Esophagus squamous epithelium (tissue), 5 donors: ENCODE measurements around the gene ALG9. TPM values are rescaled to one million over a fixed set of nuclear protein-coding genes. Genes with fewer than 3 reads are reported as not detected.

Source experiments
- DNase-seq: peaks from one replicate; lab custom pipeline; 2025; lab: John Stamatoyannopoulos, UW
- H3K27ac ChIP-seq, 4 donors: fragments of 200-600 bp; sonication (generic); one replicate each; pipeline ENCODE4 v1.5.1; 2016 to 2019; ENCODE audit warnings: mild to moderate bottlenecking in 1 of 4
- H3K27me3 ChIP-seq, 4 donors: fragments of 200-600 bp; sonication (generic); 1 replicate in 3 of 4; 2 replicates in 1 of 4; pipeline versions ENCODE4 v1.5.1 to v1.6.0; 2017 to 2021; ENCODE audit warnings: antibody characterized with exemption in 1 of 4
- H3K36me3 ChIP-seq, 3 donors: fragments of 200-600 bp; sonication (generic); one replicate each; pipeline ENCODE4 v1.5.1; 2016 to 2019
- H3K4me1 ChIP-seq, 3 donors: fragments of 200-600 bp; sonication (generic); one replicate each; pipeline ENCODE4 v1.5.1; 2017 to 2019
- H3K4me3 ChIP-seq, 4 donors: fragments of 200-600 bp; sonication (generic); 1 replicate in 3 of 4; 2 replicates in 1 of 4; pipeline ENCODE4 v1.5.1; 2016 to 2019; ENCODE audit warnings: mild to moderate bottlenecking in 2 of 4, moderate library complexity in 1 of 4
- H3K9me3 ChIP-seq, 3 donors: fragments of 200-600 bp; sonication (generic); one replicate each; pipeline ENCODE4 v1.5.1; 2016 to 2019
- CTCF ChIP-seq, 6 experiments: fragments of 450-650 bp in 4 of 6; fragments of 200-600 bp in 2 of 6; sonication (generic) in 2 of 6; IDR thresholded peaks; one replicate each; pipeline ENCODE4 v1.5.1; 2016 to 2019; ENCODE audit warnings: antibody characterized with exemption in 6 of 6, mild to moderate bottlenecking in 4 of 6, moderate library complexity in 4 of 6
- POLR2A ChIP-seq, 4 donors: fragments of 450-650 bp; IDR thresholded peaks; one replicate each; pipeline ENCODE4 v1.6.1; 2017; ENCODE audit warnings: antibody characterized with exemption in 4 of 4, mild to moderate bottlenecking in 4 of 4, moderate library complexity in 3 of 4
- WGBS, 2 donors: methylation state at CpG; one replicate each; pipeline ENCODE4 v1.1.5; 2018; 5-methylcytosine and 5-hydroxymethylcytosine counted together
- intact Hi-C: fragments of 100-400 bp; cut with DNase I; formaldehyde crosslinking; loops from one replicate; pipeline ENCODE4 v1.15.0; 2022
- total RNA-seq, 4 donors: library from RNA; depleted of rRNA; stranded (reverse); fragments of >200 nt; gene quantifications; one replicate each; pipeline ENCODE4 v1.1.0, GENCODE V29; 2016
- donor health status: DM: yes; HTN: yes; CAD: no.

ALG9 gene
- total RNA-seq, 4 donors from 2014 or later, result 18.7 to 29.4 (median 21.8) TPM

- no peak for TF ChIP-seq POLR2A (IDR thresholded peaks at IDR 0.05)
- no peak for TF ChIP-seq CTCF (IDR thresholded peaks at IDR 0.05)
- intact Hi-C loops, result no loop called here
- Histone ChIP-seq H3K27me3 (no peaks in the 10 kb centered on the region), H3K36me3 (peaks cover 0 to 96% (median 17%) of the 10 kb centered on the region in 3 donors), H3K27ac (no peak overlapping the region), H3K4me3 (no peak overlapping the region), H3K9me3 (no peaks in the 10 kb centered on the region), H3K4me1 (peaks cover 3 to 25% (median 4%) of the 10 kb centered on the region in 3 donors)
- no peak for DNase-seq
- 72 to 73% methylated on average over 5 of the region's 5 CpGs for WGBS, 2 donors
Observed at GRCh38 chr11:111759778-111760407, 111.5 kb downstream of the ALG9 start.

GRCh38 chr11:111759376-111759775 is 112.0 kb downstream of the ALG9 start:
- Histone ChIP-seq H3K27me3 (no peaks in the 10 kb centered on the region), H3K27ac (no peak overlapping the region), H3K4me3 (no peak overlapping the region), H3K9me3 (no peaks in the 10 kb centered on the region), H3K4me1 (peaks cover 0 to 20% (median 0%) of the 10 kb centered on the region in 3 donors), H3K36me3 (peaks cover 0 to 100% (median 17%) of the 10 kb centered on the region in 3 donors)
- intact Hi-C loops, result no loop called here
- no peak for TF ChIP-seq POLR2A (IDR thresholded peaks at IDR 0.05)
- TF ChIP-seq CTCF (IDR thresholded peaks at IDR 0.05), result no peak
- DNase-seq, result no peak

- Histone ChIP-seq H3K9me3 (no peaks in the 10 kb centered on the region), H3K36me3 (peaks cover 0 to 100% (median 34%) of the 10 kb centered on the region in 3 donors), H3K27me3 (no peaks in the 10 kb centered on the region), H3K27ac (no peak overlapping the region), H3K4me1 (no peaks in the 10 kb centered on the region), H3K4me3 (no peak overlapping the region)
- no peak for DNase-seq
- intact Hi-C loops, result no loop called here
- TF ChIP-seq POLR2A (IDR thresholded peaks at IDR 0.05) (no peak), CTCF (IDR thresholded peaks at IDR 0.05) (no peak)
- 94% methylated on average over 6 of the region's 6 CpGs; no CpG with 5 or more reads in 1 of the 2 donors for WGBS, 2 donors
Observed at GRCh38 chr11:111756097-111756496, 115.3 kb downstream of the ALG9 start.

DNA sequence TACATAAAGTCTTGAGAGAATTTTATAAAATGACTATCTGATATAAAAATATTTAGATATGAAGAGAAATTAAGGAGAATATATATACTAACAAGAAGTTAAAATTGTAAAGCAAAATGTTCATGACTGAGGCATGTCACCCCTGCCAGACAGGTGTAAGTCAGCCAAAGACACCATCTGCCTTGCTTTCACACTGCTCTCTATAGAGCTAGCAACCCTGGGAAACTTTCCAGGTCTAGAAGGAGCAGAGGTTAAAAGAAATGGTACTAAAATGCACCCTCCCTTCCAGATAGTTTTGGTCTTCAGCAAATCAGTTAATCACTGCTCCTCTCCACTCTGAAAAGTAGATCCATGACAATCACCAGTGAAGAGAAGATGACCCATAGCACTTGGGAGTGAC is 121.7 kb downstream of the ALG9 start:
- H3K9me3 ChIP-seq, result no peaks in the 10 kb centered on the region
- H3K27ac ChIP-seq, result no peak overlapping the region
- H3K36me3 ChIP-seq, result peaks cover 0 to 100% (median 20%) of the 10 kb centered on the region in 3 donors
- no peak overlapping the region for H3K4me3 ChIP-seq
- H3K4me1 ChIP-seq, result peaks cover 0 to 13% (median 0%) of the 10 kb centered on the region in 3 donors
- intact Hi-C loops, result no loop called here
- TF ChIP-seq CTCF (IDR thresholded peaks at IDR 0.05), result no peak
- no peak for TF ChIP-seq POLR2A (IDR thresholded peaks at IDR 0.05)
- DNase-seq, result no peak
- H3K27me3 ChIP-seq, result no peaks in the 10 kb centered on the region

DNA sequence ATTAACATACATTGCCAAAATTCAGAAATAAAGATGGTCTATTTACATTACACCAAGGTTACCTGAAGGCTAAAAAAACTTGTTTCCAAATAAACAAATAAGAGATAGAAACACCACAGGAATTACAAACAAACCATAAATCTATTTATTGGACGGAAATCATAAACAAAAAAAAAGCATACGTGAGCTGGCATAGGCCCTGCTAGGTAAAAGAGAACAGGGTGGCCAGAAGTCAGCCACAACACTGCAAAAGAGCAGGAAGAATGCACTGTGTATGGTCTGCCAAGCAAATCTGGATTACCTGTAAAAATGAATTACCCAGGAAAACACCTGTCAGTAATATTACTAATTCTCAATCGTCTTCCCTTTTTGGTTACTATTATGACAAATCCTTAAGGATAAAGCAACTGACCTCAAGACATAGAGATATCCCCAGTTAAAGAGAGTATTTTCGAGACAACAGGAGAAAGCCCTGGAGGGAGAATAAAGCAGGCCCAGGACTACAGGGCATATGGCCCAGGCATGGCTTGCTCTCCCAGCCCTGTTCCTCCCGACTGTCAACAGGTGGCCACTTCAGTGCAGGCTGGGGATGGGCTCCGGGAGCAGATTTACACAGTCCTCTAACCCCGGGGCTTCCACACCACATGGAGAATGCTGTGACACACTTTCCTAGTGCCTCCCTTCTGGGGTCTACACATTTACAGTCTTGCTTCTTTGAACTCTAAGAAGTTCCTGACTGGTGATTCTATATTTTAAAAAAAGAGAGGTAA is 123.2 kb downstream of the ALG9 start:
- H3K36me3 ChIP-seq, result peaks cover 0 to 100% (median 14%) of the 10 kb centered on the region in 3 donors
- peaks cover 0 to 13% (median 0%) of the 10 kb centered on the region in 3 donors for H3K4me1 ChIP-seq
- H3K27ac ChIP-seq, result no peak overlapping the region
- H3K9me3 ChIP-seq, result no peaks in the 10 kb centered on the region
- WGBS, 2 donors, result 70 to 81% methylated on average over 7 of the region's 7 CpGs
- DNase-seq, result no peak
- intact Hi-C loops, result no loop called here
- no peak for TF ChIP-seq CTCF (IDR thresholded peaks at IDR 0.05)
- TF ChIP-seq POLR2A (IDR thresholded peaks at IDR 0.05), result no peak
- H3K27me3 ChIP-seq, result no peaks in the 10 kb centered on the region
- no peak overlapping the region for H3K4me3 ChIP-seq
